Left ventricle myocardium inferior (tissue), 1 donor: ENCODE results near the gene IGF2BP1. TPM values are rescaled to one million over a fixed set of nuclear protein-coding genes. Genes with fewer than 3 reads are reported as not detected.

ENCODE experiments used
- DNase-seq: peaks from one replicate; pipeline ENCODE4 v3.0.0-alpha.2; 2020
- H3K27ac ChIP-seq: fragments of 200-600 bp; replicated peaks from 2 replicates; pipeline ENCODE4 v1.8.0; 2021
- H3K27me3 ChIP-seq: fragments of 200-600 bp; 2 replicates; pipeline ENCODE4 v1.8.0; 2021; ENCODE audit warnings: low read depth
- H3K36me3 ChIP-seq: fragments of 200-600 bp; 2 replicates; pipeline ENCODE4 v1.8.0; 2021
- H3K4me1 ChIP-seq: fragments of 200-600 bp; 2 replicates; pipeline ENCODE4 v1.8.0; 2021
- H3K4me3 ChIP-seq: fragments of 200-600 bp; 2 replicates; pipeline ENCODE4 v1.8.0; 2021; ENCODE audit warnings: mild to moderate bottlenecking, moderate library complexity
- H3K9me3 ChIP-seq: fragments of 200-600 bp; replicated peaks from 2 replicates; pipeline ENCODE4 v1.8.0; 2021
- CTCF ChIP-seq: fragments of 200-600 bp; IDR thresholded peaks from 2 replicates; pipeline ENCODE4 v1.8.0; 2021; ENCODE audit warnings: antibody characterized with exemption, mild to moderate bottlenecking, borderline replicate concordance
- intact Hi-C: fragments of 100-400 bp; cut with micrococcal nuclease; formaldehyde crosslinking; loops from one replicate; pipeline ENCODE4 v1.11.0; 2022
- total RNA-seq: library from RNA; stranded (reverse); fragmentation: NEBNext Ultra II Directional; extraction: Animal tissue kit (Norgen Biotek cat#: 25700); gene quantifications from one replicate; pipeline ENCODE4 v1.2.1, GENCODE V29; 2021
- donor health status: DM: no; HTN: yes; CAD: no; lungs with severe emphysema.

The IGF2BP1 gene
- total RNA-seq, 1 donor from 2014 or later, result not detected

GRCh38 chr17:48961516-48962233, 35.5 kb upstream of the IGF2BP1 start:
- no peak overlapping the region for H3K4me3 ChIP-seq
- TF ChIP-seq CTCF, result no peak
- intact Hi-C loops, result no loop called here
- H3K36me3 ChIP-seq, result no peaks in the 10 kb centered on the region
- no peak overlapping the region for H3K27ac ChIP-seq
- no peak for DNase-seq
- no peaks in the 10 kb centered on the region for H3K4me1 ChIP-seq
- H3K27me3 ChIP-seq, result peaks cover 92% of the 10 kb centered on the region
- no peaks in the 10 kb centered on the region for H3K9me3 ChIP-seq

GRCh38 chr17:48970224-48970623, 27.0 kb upstream of the IGF2BP1 start:
- Histone ChIP-seq H3K4me1 (no peaks in the 10 kb centered on the region), H3K4me3 (no peak overlapping the region), H3K27me3 (peaks cover 100% of the 10 kb centered on the region), H3K36me3 (no peaks in the 10 kb centered on the region), H3K9me3 (no peaks in the 10 kb centered on the region), H3K27ac (no peak overlapping the region)
- DNase-seq, result no peak
- intact Hi-C loops, result no loop called here
- TF ChIP-seq CTCF, result no peak

- H3K9me3 ChIP-seq, result no peaks in the 10 kb centered on the region
- DNase-seq, result no peak
- H3K27ac ChIP-seq, result no peak overlapping the region
- no peaks in the 10 kb centered on the region for H3K4me1 ChIP-seq
- H3K27me3 ChIP-seq, result peaks cover 100% of the 10 kb centered on the region
- H3K36me3 ChIP-seq, result no peaks in the 10 kb centered on the region
- intact Hi-C loops, result no loop called here
- H3K4me3 ChIP-seq, result no peak overlapping the region
- no peak for TF ChIP-seq CTCF
Observed at GRCh38 chr17:48970865-48971687, 26.1 kb upstream of the IGF2BP1 start.

GRCh38 chr17:48972749-48973097, 24.5 kb upstream of the IGF2BP1 start:
- Histone ChIP-seq H3K27me3 (peaks cover 100% of the 10 kb centered on the region), H3K9me3 (no peaks in the 10 kb centered on the region), H3K36me3 (no peaks in the 10 kb centered on the region), H3K4me1 (no peaks in the 10 kb centered on the region), H3K4me3 (no peak overlapping the region), H3K27ac (no peak overlapping the region)
- no peak for DNase-seq
- TF ChIP-seq CTCF, result no peak
- intact Hi-C loops, result no loop called here

GRCh38 chr17:48973806-48974205, 23.4 kb upstream of the IGF2BP1 start:
- H3K27me3 ChIP-seq, result peaks cover 98% of the 10 kb centered on the region
- DNase-seq, result no peak
- TF ChIP-seq CTCF, result no peak

More at GRCh38 chr17:48973806-48974205, 23.4 kb upstream of the IGF2BP1 start:
- intact Hi-C loops, result no loop called here
- Histone ChIP-seq H3K27ac (no peak overlapping the region), H3K4me3 (no peak overlapping the region), H3K9me3 (no peaks in the 10 kb centered on the region), H3K36me3 (no peaks in the 10 kb centered on the region), H3K4me1 (no peaks in the 10 kb centered on the region)
